Progenitor cell of endocrine pancreas (in vitro differentiated cells): ENCODE data around the gene PHKB. TPM values are rescaled to one million over a fixed set of nuclear protein-coding genes. Genes with fewer than 3 reads are reported as not detected.

Experiments used
- DNase-seq: peaks from one replicate; pipeline ENCODE4 v3.0.0; 2021; ENCODE audit warnings: low spot score; ENCODE audit not compliant: unreplicated experiment
- H3K27ac Mint-ChIP-seq: 2 replicates; pipeline ENCODE4 v1.8.0; 2021; ENCODE audit warnings: mild to moderate bottlenecking, moderate library complexity, mixed read lengths
- H3K27me3 Mint-ChIP-seq: 2 replicates; pipeline ENCODE4 v1.8.0; 2021; ENCODE audit warnings: mixed read lengths
- H3K36me3 Mint-ChIP-seq: 2 replicates; pipeline ENCODE4 v1.8.0; 2022; ENCODE audit warnings: mixed read lengths; ENCODE audit not compliant: insufficient read depth
- H3K4me1 Mint-ChIP-seq: 2 replicates; pipeline ENCODE4 v1.8.0; 2021; ENCODE audit warnings: low read depth, mixed read lengths
- H3K4me3 Mint-ChIP-seq: 2 replicates; pipeline ENCODE4 v1.8.0; 2021; ENCODE audit warnings: low read depth, mild to moderate bottlenecking, moderate library complexity, mixed read lengths
- H3K9me3 Mint-ChIP-seq: 2 replicates; pipeline ENCODE4 v1.8.0; 2021; ENCODE audit warnings: low read depth, mixed read lengths
- total RNA-seq: library from RNA; stranded (reverse); gene quantifications from 2 replicates; pipeline ENCODE4 v1.2.1, GENCODE V29; 2021
- TF ChIP-seq, protein P1 (sequence below): fragments of 200-600 bp; sonication (generic); IDR thresholded peaks from one replicate; pipeline ENCODE4 v1.5.0; 2021; ENCODE audit warnings: antibody characterized with exemption, mild to moderate bottlenecking; ENCODE audit not compliant: unreplicated experiment

PHKB gene
- total RNA-seq, 1 donor from 2014 or later, result 94.1 TPM

GRCh38 chr16:47499700-47500264 is 38.7 kb downstream of the PHKB start:
- no peaks in the 10 kb centered on the region for H3K27me3 Mint-ChIP-seq
- TF ChIP-seq, protein P1, sequence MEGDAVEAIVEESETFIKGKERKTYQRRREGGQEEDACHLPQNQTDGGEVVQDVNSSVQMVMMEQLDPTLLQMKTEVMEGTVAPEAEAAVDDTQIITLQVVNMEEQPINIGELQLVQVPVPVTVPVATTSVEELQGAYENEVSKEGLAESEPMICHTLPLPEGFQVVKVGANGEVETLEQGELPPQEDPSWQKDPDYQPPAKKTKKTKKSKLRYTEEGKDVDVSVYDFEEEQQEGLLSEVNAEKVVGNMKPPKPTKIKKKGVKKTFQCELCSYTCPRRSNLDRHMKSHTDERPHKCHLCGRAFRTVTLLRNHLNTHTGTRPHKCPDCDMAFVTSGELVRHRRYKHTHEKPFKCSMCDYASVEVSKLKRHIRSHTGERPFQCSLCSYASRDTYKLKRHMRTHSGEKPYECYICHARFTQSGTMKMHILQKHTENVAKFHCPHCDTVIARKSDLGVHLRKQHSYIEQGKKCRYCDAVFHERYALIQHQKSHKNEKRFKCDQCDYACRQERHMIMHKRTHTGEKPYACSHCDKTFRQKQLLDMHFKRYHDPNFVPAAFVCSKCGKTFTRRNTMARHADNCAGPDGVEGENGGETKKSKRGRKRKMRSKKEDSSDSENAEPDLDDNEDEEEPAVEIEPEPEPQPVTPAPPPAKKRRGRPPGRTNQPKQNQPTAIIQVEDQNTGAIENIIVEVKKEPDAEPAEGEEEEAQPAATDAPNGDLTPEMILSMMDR, result no peak
- H3K4me1 Mint-ChIP-seq, result no peaks in the 10 kb centered on the region
- H3K36me3 Mint-ChIP-seq, result peaks cover 21% of the 10 kb centered on the region
- H3K9me3 Mint-ChIP-seq, result no peaks in the 10 kb centered on the region
- H3K4me3 Mint-ChIP-seq, result no peak overlapping the region
- no peak overlapping the region for H3K27ac Mint-ChIP-seq
- no peak for DNase-seq

DNA sequence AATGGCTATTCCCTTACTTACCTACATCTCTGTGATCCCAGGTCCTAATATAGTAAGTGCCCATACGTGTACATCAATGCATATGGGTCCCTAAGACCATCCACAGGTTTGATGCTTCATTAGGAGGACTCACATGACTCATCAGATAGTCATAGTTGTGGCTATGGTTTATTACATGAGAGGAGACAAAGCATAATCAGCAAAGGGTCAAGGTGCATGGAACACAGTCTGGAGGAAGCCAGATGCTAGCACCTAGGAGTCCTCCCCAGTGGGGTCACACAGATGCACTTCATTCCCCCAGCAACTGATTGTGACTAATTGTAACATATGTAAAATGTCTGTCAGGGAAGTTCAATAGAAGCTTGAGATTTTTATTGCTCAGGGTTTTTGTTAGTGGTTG is 42.8 kb downstream of the PHKB start:
- no peak for DNase-seq
- TF ChIP-seq, protein P1, result no peak
- Mint-ChIP-seq H3K9me3 (no peaks in the 10 kb centered on the region), H3K4me1 (no peaks in the 10 kb centered on the region), H3K4me3 (no peak overlapping the region), H3K27me3 (no peaks in the 10 kb centered on the region), H3K36me3 (peaks cover 20% of the 10 kb centered on the region), H3K27ac (no peak overlapping the region)

- TF ChIP-seq, protein P1, result no peak
- no peaks in the 10 kb centered on the region for H3K9me3 Mint-ChIP-seq
- DNase-seq, result no peak
- no peaks in the 10 kb centered on the region for H3K27me3 Mint-ChIP-seq
- no peaks in the 10 kb centered on the region for H3K4me1 Mint-ChIP-seq
- H3K4me3 Mint-ChIP-seq, result no peak overlapping the region
- H3K36me3 Mint-ChIP-seq, result peaks cover 16% of the 10 kb centered on the region
- no peak overlapping the region for H3K27ac Mint-ChIP-seq
These were observed 43.5 kb downstream of the PHKB start for GRCh38 chr16:47504599-47504998.

DNA sequence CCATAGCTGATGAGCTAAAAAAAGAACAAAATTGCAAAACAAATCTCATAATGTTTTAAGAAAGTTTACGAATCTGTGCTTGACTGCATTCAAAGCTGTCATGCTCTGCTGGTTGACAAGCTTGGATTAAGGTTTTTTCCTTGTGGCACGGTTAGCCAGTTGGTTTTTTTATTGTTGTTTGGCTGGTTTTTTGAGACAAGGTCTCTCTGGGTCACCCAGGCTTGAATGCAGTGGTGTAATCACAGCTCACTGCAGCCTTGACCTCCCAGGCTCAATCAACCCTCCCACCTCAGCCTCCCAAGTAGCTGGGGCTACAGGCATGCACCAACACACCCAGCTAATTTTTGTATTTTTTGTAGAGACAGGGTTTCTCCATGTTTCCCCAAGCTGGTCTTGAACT is 45.7 kb downstream of the PHKB start:
- TF ChIP-seq, protein P1, result no peak
- H3K27me3 Mint-ChIP-seq, result no peaks in the 10 kb centered on the region
- H3K4me3 Mint-ChIP-seq, result no peak overlapping the region
- no peaks in the 10 kb centered on the region for H3K9me3 Mint-ChIP-seq
- no peaks in the 10 kb centered on the region for H3K4me1 Mint-ChIP-seq
- no peak for DNase-seq
- no peak overlapping the region for H3K27ac Mint-ChIP-seq
- peaks cover 10% of the 10 kb centered on the region for H3K36me3 Mint-ChIP-seq

GRCh38 chr16:47507701-47508100 is 46.6 kb downstream of the PHKB start:
- TF ChIP-seq, protein P1, result no peak
- H3K4me1 Mint-ChIP-seq, result no peaks in the 10 kb centered on the region
- no peak overlapping the region for H3K27ac Mint-ChIP-seq
- H3K9me3 Mint-ChIP-seq, result no peaks in the 10 kb centered on the region
- no peaks in the 10 kb centered on the region for H3K27me3 Mint-ChIP-seq
- no peak for DNase-seq
- H3K4me3 Mint-ChIP-seq, result no peak overlapping the region
- peaks cover 11% of the 10 kb centered on the region for H3K36me3 Mint-ChIP-seq
